Neural cell (in vitro differentiated cells): ENCODE results near the gene ME3. TPM values are rescaled to one million over a fixed set of nuclear protein-coding genes. Genes with fewer than 3 reads are reported as not detected.

Experiments used
- H2AFZ ChIP-seq: fragments of 200-600, 300-800 bp; sonication (generic), shearing (Covaris generic); 2 replicates; pipeline ENCODE4 v1.6.0; 2014; ENCODE audit warnings: low read depth, mild to moderate bottlenecking, antibody characterized with exemption, low read length, moderate library complexity
- H3F3A ChIP-seq: fragments of 200-600 bp; shearing (Covaris generic); 2 replicates; pipeline ENCODE4 v1.6.1; 2016; ENCODE audit warnings: mild to moderate bottlenecking, moderate library complexity, mixed read lengths, antibody characterized with exemption, low read length; ENCODE audit not compliant: insufficient read depth, poor library complexity, severe bottlenecking
- H3K27ac ChIP-seq: fragments of 200-600, 300-800 bp; sonication (generic), shearing (Covaris generic); 2 replicates; pipeline ENCODE4 v1.5.1; 2014; ENCODE audit warnings: mild to moderate bottlenecking, low read length, moderate library complexity
- H3K27me3 ChIP-seq: fragments of 300-800, 200-600 bp; sonication (generic), shearing (Covaris generic); 2 replicates; pipeline ENCODE4 v1.6.0; 2014; ENCODE audit warnings: mild to moderate bottlenecking, low read depth, low read length, moderate library complexity; ENCODE audit not compliant: insufficient read depth
- H3K36me3 ChIP-seq: fragments of 300-800, 200-600 bp; sonication (generic), shearing (Covaris generic); 2 replicates; pipeline ENCODE4 v1.5.1; 2014; ENCODE audit warnings: mild to moderate bottlenecking, antibody characterized with exemption, low read length, moderate library complexity; ENCODE audit not compliant: insufficient read depth
- H3K4me2 ChIP-seq: fragments of 300-800, 200-600 bp; sonication (generic), shearing (Covaris generic); 2 replicates; pipeline ENCODE4 v1.6.0; 2014; ENCODE audit warnings: mild to moderate bottlenecking, low read length
- H3K4me3 ChIP-seq: fragments of 300-800, 200-600 bp; sonication (generic), shearing (Covaris generic); 2 replicates; pipeline ENCODE4 v1.5.1; 2014; ENCODE audit warnings: mild to moderate bottlenecking, low read length, moderate library complexity
- H3K79me2 ChIP-seq: fragments of 200-600 bp; shearing (Covaris generic); replicated peaks from 2 replicates; pipeline ENCODE4 v1.6.0; 2014; ENCODE audit warnings: mild to moderate bottlenecking, low read length, moderate library complexity; ENCODE audit not compliant: insufficient read depth
- H3K9ac ChIP-seq: fragments of 300-800, 200-600 bp; sonication (generic), shearing (Covaris generic); 2 replicates; pipeline ENCODE4 v1.6.1; 2016; ENCODE audit warnings: mild to moderate bottlenecking, low read length, mixed read lengths
- H3K9me2 ChIP-seq: fragments of 200-600 bp; shearing (Covaris generic); 2 replicates; pipeline ENCODE4 v1.6.1; 2016; ENCODE audit warnings: mild to moderate bottlenecking, low read length, mixed read lengths; ENCODE audit not compliant: insufficient read depth
- H3K9me3 ChIP-seq: fragments of 200-600, 300-800 bp; sonication (generic), shearing (Covaris generic); 2 replicates; pipeline ENCODE4 v1.6.1; 2016; ENCODE audit warnings: mild to moderate bottlenecking, mixed run types, low read length, moderate library complexity, mixed read lengths
- H4K20me1 ChIP-seq: fragments of 200-600 bp; shearing (Covaris generic); 2 replicates; pipeline ENCODE4 v1.6.1; 2016; ENCODE audit warnings: mild to moderate bottlenecking, mixed run types; ENCODE audit not compliant: insufficient read depth
- EP300 ChIP-seq: fragments of 450-650 bp; conservative IDR thresholded peaks from 2 replicates; pipeline ENCODE4 v1.6.1; 2014; ENCODE audit warnings: antibody characterized with exemption, mild to moderate bottlenecking, moderate library complexity; ENCODE audit not compliant: poor library complexity, severe bottlenecking
- EZH2 ChIP-seq: fragments of 200-600, 300-800 bp; shearing (Covaris generic), sonication (generic); IDR thresholded peaks from 2 replicates; pipeline ENCODE4 v1.6.1; 2014; ENCODE audit warnings: antibody characterized with exemption, low read length, borderline replicate concordance, mild to moderate bottlenecking; ENCODE audit not compliant: insufficient read depth, poor library complexity, severe bottlenecking
- MXI1 ChIP-seq: fragments of 450-650 bp; conservative IDR thresholded peaks from 2 replicates; pipeline ENCODE4 v1.6.1; 2014; ENCODE audit warnings: antibody characterized with exemption, mild to moderate bottlenecking; ENCODE audit not compliant: poor library complexity, severe bottlenecking
- POLR2AphosphoS5 ChIP-seq: IDR thresholded peaks from 2 replicates; pipeline ENCODE4 v1.6.1; 2012
- RAD21 ChIP-seq: fragments of 450-650 bp; conservative IDR thresholded peaks from 2 replicates; pipeline ENCODE4 v1.6.1; 2014; ENCODE audit warnings: antibody characterized with exemption, mild to moderate bottlenecking, moderate library complexity
- SMC3 ChIP-seq: fragments of 450-650 bp; conservative IDR thresholded peaks from 2 replicates; pipeline ENCODE4 v1.6.1; 2014; ENCODE audit warnings: antibody characterized with exemption, mild to moderate bottlenecking, moderate library complexity; ENCODE audit not compliant: poor library complexity
- TAF1 ChIP-seq: IDR thresholded peaks from 2 replicates; pipeline ENCODE4 v1.6.1; 2012; ENCODE audit warnings: low read depth
- polyA plus RNA-seq: library from polyadenylated mRNA; depleted of rRNA; stranded (reverse); fragments of >200 nt; gene quantifications from 2 replicates; pipeline ENCODE4 v1.2.3, GENCODE V29; 2014
- TF ChIP-seq, protein P1 (sequence below): fragments of 450-650 bp; IDR thresholded peaks from 2 replicates; pipeline ENCODE4 v1.5.1; 2014; ENCODE audit warnings: antibody characterized with exemption, mild to moderate bottlenecking, moderate library complexity; ENCODE audit not compliant: poor library complexity, severe bottlenecking
- TF ChIP-seq, protein P2 (sequence below): IDR thresholded peaks from 2 replicates; pipeline ENCODE4 v1.6.1; 2012; ENCODE audit warnings: borderline replicate concordance

ME3 gene
- polyA plus RNA-seq, 1 donor from 2014 or later = 2.1 TPM

DNA sequence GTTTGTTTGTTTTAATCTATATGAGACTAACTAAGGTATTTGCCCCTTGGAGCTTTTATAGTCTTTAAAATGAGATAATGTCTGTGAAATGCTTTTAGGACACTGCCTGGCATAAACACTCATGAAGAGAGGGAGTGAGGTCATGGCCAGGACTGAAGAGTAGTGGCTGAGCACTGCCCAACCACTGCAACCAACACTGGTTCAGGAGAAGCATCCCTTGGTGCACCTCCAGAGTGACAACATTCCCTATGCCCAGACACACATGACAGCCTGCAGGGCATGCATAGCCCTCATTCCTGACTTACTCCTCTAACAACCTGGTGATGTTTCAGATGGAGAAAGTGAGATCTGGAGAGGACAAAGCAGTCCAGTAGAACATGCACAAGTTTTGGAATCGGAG, 36.1 kb downstream of the ME3 start:
- Histone ChIP-seq H3K4me2 (no peak overlapping the region), H3K4me3 (no peak overlapping the region), H3K27me3 (no peaks in the 10 kb centered on the region), H3K9ac (no peak overlapping the region), H2AFZ (no peak overlapping the region), H3F3A (no peaks in the 10 kb centered on the region), H4K20me1 (no peaks in the 10 kb centered on the region), H3K36me3 (no peaks in the 10 kb centered on the region), H3K79me2 (no peaks in the 10 kb centered on the region), H3K9me2 (no peaks in the 10 kb centered on the region), H3K9me3 (no peaks in the 10 kb centered on the region), H3K27ac (no peak overlapping the region)
- TF ChIP-seq, protein P1, sequence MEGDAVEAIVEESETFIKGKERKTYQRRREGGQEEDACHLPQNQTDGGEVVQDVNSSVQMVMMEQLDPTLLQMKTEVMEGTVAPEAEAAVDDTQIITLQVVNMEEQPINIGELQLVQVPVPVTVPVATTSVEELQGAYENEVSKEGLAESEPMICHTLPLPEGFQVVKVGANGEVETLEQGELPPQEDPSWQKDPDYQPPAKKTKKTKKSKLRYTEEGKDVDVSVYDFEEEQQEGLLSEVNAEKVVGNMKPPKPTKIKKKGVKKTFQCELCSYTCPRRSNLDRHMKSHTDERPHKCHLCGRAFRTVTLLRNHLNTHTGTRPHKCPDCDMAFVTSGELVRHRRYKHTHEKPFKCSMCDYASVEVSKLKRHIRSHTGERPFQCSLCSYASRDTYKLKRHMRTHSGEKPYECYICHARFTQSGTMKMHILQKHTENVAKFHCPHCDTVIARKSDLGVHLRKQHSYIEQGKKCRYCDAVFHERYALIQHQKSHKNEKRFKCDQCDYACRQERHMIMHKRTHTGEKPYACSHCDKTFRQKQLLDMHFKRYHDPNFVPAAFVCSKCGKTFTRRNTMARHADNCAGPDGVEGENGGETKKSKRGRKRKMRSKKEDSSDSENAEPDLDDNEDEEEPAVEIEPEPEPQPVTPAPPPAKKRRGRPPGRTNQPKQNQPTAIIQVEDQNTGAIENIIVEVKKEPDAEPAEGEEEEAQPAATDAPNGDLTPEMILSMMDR = no peak
- TF ChIP-seq RAD21 (no peak), EZH2 (no peak), EP300 (no peak), TAF1 (no peak), MXI1 (no peak), POLR2AphosphoS5 (no peak), SMC3 (no peak)
- TF ChIP-seq, protein P2, sequence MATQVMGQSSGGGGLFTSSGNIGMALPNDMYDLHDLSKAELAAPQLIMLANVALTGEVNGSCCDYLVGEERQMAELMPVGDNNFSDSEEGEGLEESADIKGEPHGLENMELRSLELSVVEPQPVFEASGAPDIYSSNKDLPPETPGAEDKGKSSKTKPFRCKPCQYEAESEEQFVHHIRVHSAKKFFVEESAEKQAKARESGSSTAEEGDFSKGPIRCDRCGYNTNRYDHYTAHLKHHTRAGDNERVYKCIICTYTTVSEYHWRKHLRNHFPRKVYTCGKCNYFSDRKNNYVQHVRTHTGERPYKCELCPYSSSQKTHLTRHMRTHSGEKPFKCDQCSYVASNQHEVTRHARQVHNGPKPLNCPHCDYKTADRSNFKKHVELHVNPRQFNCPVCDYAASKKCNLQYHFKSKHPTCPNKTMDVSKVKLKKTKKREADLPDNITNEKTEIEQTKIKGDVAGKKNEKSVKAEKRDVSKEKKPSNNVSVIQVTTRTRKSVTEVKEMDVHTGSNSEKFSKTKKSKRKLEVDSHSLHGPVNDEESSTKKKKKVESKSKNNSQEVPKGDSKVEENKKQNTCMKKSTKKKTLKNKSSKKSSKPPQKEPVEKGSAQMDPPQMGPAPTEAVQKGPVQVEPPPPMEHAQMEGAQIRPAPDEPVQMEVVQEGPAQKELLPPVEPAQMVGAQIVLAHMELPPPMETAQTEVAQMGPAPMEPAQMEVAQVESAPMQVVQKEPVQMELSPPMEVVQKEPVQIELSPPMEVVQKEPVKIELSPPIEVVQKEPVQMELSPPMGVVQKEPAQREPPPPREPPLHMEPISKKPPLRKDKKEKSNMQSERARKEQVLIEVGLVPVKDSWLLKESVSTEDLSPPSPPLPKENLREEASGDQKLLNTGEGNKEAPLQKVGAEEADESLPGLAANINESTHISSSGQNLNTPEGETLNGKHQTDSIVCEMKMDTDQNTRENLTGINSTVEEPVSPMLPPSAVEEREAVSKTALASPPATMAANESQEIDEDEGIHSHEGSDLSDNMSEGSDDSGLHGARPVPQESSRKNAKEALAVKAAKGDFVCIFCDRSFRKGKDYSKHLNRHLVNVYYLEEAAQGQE = no peak

DNA sequence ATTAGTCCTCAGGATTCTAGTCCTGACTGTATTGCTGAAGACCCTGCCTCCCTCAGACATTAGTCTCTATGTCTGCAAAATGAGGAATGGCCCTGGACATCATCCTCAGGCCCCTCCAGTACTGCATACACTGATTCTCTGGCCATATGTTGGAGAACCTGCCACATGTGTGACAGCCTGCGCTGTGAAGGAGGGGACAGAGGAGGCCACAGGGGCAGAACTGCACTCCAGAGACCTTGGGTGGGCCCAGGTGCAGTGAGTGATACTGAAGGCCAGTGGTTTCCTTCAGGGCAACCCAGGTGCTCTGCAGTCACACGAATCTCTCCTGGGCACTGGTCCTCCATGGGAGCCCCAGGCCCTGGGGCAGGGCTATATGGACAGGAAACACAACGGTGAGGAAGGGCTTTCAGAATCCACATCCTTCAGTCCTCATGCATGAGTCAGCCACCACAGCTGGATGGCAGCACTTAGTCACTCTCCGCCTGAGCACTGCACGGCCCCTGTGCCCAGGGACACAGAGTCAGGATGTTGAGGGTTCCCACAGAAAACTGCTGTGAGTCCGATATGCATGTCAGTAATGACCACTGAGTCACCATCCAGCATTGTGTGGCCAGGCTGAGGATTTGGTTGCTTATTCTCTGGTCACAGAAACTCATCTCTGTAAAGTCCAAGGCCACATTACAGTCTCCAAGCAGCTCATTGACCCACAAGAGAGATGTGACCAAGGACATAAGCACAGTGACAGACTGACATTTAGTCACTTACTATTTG, 39.7 kb downstream of the ME3 start:
- no peaks in the 10 kb centered on the region for H3K9me2 ChIP-seq
- no peaks in the 10 kb centered on the region for H4K20me1 ChIP-seq
- H3K36me3 ChIP-seq = no peaks in the 10 kb centered on the region
- no peak overlapping the region for H3K27ac ChIP-seq
- TF ChIP-seq, protein P1 = no peak
- TF ChIP-seq, protein P2 = no peak
- TF ChIP-seq SMC3 = no peak
- no peak for TF ChIP-seq TAF1
- TF ChIP-seq POLR2AphosphoS5 = no peak
- TF ChIP-seq EP300 = no peak
- no peak for TF ChIP-seq EZH2
- TF ChIP-seq MXI1 = no peak
- no peak overlapping the region for H3K4me2 ChIP-seq
- no peaks in the 10 kb centered on the region for H3K9me3 ChIP-seq
- H2AFZ ChIP-seq = no peak overlapping the region
- H3F3A ChIP-seq = no peaks in the 10 kb centered on the region
- H3K9ac ChIP-seq = no peak overlapping the region
- H3K27me3 ChIP-seq = no peaks in the 10 kb centered on the region
- H3K79me2 ChIP-seq = no peaks in the 10 kb centered on the region
- H3K4me3 ChIP-seq = no peak overlapping the region
